ENCODE data around the gene SCT.
"Not testable (repeated sequence)": the region's sequence is repeated elsewhere in the genome, so short reads cannot be mapped to it uniquely, and the experiment has no call there.

SCT gene, protein sequence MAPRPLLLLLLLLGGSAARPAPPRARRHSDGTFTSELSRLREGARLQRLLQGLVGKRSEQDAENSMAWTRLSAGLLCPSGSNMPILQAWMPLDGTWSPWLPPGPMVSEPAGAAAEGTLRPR

GRCh38 chr11:626475-627307, at the start of gene SCT:
Gene SCT, minus strand, starts transcription at chr11:627181. Its CDS starts 38 bp downstream, at chr11:627143.
- DNase-seq = no peak

GRCh38 chr11:674406-674805, 47.4 kb upstream of the SCT start:
- DNase-seq = no peak

GRCh38 chr11:673866-674265, 46.9 kb upstream of the SCT start:
- DNase-seq = no peak

GRCh38 chr11:665704-666281, 38.8 kb upstream of the SCT start:
- DNase-seq = no peak

GRCh38 chr11:665062-665703, 38.2 kb upstream of the SCT start:
- no peak for DNase-seq

DNA sequence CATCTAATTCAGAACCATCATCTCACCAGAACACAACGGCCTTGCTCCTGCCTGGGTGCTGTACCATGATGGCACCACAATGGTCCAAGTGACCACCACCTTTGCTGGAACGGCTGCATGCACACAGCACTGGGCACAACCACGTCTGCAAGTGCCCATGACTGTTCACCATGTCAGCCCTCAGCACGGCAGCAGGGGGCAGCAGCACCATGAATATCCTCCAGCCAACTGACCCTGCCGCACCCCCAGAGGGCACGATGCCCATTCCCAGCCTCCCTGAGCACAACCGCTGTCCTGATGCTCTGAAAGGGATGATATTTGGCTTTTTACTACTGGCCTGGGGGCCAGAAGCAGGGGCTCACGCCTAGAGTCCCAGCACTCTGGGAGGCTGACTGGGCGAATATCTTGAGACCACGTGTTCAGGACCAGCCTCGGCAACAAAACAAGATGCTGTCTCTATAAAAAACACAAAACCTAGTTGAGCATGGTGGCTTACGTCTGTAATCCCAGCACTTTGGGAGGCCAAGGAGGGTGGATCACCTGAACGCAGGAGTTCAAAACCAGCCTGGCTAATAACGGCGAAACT, 35.8 kb upstream of the SCT start:
- peak; percentile 15 to 22 for DNase-seq

DNA sequence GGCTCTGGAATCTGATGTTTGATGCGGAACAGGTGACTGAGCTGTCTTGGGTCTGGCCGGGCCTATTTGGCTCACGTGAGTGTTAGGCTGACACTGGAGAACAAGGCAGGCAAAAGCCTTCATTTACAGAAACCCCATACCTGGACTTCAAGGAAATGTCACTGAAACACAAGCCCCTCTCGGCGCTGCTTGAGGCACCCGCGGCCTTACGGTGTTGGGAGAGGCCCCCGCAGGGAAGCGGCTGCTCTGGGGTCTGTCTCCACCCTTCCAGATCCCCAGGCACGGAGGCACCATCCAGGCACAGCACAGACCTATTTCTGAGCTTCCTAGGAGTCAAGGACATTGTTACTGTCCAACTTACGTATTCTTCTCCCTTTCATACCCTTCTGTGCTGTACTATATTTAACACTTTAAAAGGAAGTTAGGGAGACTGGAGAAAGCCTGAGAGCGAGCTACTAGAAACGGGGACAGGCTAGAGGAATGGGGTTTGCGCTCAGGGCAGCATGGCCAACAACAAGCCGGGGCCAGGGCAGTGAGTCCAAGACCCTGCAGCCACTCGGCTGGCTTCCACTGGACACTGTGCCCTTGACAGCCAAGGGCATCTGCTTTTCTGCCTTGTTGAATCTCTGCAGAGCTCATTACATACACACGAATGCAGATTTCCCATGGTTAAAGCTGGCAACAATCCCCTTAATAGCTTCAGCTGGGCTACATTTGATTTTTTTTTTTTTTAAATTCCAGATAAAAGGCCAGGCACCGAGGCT, 33.9 kb upstream of the SCT start:
- no peak for DNase-seq

DNA sequence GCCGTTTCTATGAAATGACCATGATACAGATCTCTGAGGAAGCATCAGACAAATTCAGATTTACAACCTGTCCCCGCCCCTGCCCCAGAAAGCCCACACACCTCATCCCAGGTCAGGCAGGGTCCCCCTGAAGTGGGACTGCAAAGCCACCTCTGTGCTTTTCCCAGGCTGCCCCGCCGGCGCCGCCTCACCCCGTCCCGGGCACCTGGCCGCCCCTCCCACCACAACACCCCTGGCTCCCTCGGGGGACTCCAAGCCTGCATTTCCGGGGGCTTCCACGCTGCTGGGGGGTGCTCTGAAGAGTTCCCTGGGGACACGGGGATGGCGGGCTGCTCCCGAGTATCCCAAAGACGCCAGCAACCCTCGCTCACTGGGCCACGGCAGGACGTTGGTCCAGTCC, 33.3 kb upstream of the SCT start:
- DNase-seq = no peak

DNA sequence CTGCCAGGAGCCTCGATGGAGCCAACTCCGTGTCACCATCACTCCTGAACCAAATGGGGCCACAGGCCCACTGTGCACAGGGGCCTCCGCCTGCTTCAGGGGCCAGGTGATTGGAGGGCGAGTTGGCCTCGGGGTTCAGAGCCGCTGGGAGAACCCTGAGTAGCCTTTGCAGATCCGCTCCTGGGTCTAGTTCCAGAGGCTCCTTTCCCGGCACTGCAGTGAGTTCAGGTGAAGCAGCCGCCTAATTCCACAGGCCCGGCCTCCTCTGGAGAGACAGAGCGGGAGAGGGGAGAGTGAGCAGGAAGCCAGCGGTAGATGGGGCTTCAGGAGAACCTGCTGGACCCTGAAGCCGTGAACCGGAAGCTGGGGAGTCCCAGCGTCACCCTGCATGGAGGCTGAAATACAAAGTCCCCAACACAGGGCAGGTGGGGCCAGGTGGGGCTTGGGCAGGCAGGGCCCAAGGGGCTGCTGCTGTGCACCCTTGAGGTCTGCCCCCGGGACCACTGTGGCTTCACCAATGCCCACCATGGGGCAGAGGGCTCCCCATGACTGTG, 32.6 kb upstream of the SCT start:
- DNase-seq = no peak

DNA sequence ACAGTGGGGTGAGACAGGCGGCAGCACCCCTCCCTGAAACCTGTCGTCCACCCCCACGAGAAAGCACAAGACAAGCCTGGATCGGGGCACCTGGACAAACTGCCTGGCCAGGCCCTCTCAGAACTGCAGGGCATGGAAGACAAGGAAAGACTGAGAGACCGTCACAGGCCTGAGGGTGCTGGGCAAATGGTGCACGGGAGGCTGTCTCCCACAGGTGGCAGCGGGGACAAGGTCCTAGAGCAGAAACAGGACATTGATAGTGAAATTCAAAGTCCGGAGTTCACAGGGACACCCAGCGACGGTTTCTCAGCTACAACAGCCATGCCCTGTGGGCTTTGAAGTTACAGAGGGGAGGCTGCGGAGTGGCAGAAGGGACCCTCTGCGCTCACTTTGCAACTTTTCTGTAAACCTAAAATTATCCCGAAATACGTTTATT, 30.7 kb upstream of the SCT start:
- DNase-seq = no peak

DNA sequence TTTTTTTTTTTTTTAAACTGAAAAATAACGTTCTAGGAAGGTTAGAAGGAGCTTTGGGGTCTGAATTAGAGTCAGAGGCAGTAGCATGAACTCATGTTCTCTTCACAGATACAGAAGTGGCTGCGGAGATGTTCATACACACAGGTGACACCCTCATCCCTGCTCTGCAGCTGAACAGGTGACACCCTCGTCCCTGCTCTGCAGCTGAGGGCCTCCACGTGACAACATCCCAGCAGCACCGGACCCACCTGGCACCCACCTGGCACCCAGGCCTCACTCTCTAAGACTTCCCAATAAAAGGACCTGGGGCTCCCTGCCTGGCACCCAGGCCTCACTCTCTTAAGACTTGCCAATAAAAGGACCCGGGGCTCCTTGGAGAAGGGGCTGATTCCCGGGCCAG, 29.9 kb upstream of the SCT start:
- no peak for DNase-seq

DNA sequence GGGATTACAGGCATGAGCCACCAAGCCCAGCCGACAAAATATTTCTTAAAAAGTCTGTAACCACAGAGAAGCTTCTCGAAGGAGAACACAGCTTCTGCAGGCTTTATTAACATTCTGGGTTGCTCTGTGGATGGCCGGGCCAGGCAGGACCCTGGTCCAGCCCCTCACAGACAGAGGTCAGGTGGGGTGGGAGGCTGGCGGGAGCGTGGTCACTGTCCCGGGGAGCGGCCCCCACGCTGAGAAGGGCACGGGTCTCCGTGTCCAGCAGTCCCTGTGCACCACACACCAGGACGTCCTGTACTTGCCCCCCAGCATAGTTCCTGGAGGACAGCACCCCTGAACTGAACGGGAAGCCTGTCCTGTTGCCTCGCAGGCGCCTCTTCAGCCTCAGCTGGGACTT, 29.4 kb upstream of the SCT start:
- DNase-seq = no peak

DNA sequence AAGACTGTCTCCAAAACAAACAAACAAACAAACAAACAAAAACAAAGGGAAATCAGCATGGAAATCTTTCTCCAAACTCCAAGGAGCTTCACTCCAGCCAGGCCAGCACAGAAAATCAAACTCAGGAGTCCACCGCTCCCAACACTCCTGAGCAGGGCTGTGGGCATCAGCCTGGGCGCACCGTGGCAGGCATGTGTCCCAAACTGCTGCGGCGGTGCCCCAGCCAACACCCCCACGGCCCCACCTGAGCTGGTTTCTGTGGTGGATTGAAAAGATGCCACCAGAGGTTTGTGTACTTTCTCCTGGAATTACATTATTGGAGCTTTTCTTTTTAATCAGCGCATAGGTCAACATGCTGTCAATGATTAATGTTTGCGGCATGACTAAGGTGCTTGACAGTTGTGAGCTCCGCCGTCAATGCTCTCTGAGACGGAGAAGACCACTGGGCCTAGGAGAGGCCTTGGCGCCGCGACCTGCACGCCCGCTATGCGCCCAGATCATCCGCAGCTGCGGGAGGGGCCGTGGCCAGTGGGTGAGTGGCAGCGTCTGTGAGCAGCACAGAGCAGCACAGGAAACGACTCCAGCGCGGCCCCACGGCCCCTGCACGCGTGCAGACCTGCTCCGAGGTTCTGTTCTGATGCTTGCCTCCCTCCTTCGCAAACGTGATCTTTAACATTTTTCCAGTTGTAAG, 28.2 kb upstream of the SCT start:
- no peak for DNase-seq

DNA sequence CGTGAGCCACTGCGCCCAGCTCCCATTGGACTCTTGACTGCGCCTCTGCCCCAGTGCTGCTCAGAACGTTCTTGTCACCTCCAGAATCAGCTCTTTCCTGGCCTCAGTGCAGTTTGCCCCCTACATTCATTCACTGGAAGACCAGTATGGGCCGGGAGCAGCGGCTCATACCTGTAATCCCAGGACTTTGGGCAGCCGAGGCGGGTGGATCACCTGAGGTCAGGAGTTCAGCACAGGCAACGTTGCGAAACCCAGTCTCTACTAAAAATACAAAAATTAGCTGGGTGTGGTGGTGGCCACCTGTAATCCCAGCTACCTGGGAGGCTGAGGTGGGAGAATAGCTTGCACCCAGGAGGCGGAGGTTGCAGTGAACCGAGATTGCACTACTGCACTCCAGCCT, 27.5 kb upstream of the SCT start:
- DNase-seq = not testable (repeated sequence)

GRCh38 chr11:653837-654236, 26.9 kb upstream of the SCT start:
- no peak for DNase-seq

DNA sequence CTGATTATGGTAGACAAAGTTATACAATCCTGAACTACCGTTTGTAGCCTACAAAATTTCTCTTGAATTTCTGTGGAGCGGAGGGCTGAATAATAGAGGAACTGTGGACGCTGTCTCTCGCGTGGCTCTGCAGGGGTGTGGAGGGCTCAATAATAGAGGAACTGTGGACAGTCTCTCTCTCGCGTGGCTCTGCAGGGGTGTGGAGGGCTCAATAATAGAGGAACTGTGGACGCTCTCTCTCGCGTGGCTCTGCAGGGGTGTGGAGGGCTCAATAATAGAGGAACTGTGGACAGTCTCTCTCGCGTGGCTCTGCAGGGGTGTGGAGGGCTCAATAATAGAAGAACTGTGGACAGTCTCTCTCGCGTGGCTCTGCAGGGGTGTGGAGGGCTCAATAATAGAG, 26.2 kb upstream of the SCT start:
- DNase-seq = not testable (repeated sequence)

DNA sequence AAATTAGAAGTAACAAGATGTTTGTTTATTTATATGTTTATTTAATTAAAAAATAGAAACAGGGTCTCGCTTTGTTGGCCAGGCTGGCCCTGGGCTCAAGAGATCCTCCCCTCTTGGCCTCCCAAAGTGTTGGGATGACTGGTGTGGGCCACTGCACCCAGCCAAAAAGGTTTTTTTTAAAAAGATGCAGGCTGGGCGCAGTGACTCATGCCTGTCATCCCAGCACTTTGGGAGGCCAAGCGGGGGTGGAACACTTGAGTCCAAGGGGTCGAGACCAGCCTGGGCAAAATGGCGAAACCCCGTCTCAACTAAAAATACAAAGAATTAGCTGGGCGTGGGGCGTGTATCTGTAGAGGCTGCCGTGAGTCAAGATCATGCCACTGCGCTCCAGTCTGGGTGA, 23.5 kb upstream of the SCT start:
- DNase-seq = no peak

DNA sequence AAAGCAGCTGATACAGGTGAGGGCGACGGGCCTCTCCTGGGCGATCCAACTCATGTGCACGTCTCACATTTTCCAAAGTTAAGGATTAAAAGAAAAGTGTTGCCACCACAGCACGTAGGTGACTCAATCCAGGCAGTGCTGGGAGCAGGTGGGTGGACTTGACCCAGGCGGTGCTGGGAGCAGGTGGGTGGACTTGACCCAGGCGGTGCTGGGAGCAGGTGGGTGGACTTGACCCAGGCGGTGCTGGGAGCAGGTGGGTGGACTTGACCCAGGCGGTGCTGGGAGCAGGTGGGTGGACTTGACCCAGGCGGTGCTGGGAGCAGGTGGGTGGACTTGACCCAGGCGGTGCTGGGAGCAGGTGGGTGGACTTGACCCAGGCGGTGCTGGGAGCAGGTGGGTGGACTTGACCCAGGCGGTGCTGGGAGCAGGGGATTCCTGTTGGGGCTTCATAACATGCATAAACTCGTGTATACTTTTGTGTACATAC, 20.7 kb upstream of the SCT start:
- not testable (repeated sequence) for DNase-seq

DNA sequence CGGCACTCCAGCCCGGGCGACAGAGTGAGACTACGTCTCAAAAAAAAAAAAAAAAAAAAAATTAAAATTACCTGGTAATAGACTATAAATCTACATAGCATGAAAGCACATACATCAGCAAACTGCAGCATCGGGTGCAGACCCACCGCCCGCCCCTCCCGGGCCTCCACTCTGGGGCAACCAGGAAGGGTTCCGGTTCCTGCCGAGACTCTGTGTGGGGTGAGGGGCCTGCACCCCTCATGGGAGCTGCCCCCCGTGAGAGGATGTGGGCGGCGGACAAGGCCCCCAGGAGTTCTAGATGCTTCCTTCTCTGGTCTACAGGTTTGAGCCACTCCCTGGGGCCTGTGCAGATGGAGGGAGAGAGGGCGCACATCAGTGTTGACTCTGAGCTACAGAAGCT, 19.2 kb upstream of the SCT start:
- DNase-seq = no peak

- no peak for DNase-seq
Measured at GRCh38 chr11:645536-645935, 18.6 kb upstream of the SCT start.
